HepG2 (cell line): ENCODE measurements around the gene SEC14L5. TPM values are rescaled to one million over a fixed set of nuclear protein-coding genes. Genes with fewer than 3 reads are reported as not detected.

Experiments
- ARID5B ChIP-seq: IDR thresholded peaks from 2 replicates; pipeline ENCODE4 v1.4.0; 2020; ENCODE audit warnings: mild to moderate bottlenecking, missing genetic modification reagents
- ARNT2 ChIP-seq: sonication (generic); formaldehyde crosslinking; IDR thresholded peaks from 2 replicates; pipeline ENCODE4 v1.8.0; 2022; ENCODE audit warnings: mild to moderate bottlenecking, low read depth, missing genetic modification reagents, moderate library complexity
- HOXD1 ChIP-seq: sonication (generic); formaldehyde crosslinking; IDR thresholded peaks from 2 replicates; pipeline ENCODE4 v1.5.0; 2020; ENCODE audit warnings: missing genetic modification reagents
- MAF1 ChIP-seq: sonication (generic); formaldehyde crosslinking; IDR thresholded peaks from 2 replicates; pipeline ENCODE4 v1.5.0; 2020; ENCODE audit warnings: missing genetic modification reagents, borderline replicate concordance
- MBNL3 ChIP-seq: fragments of 250-450 bp; sonication (Bioruptor Pico); conservative IDR thresholded peaks from 2 replicates; pipeline ENCODE4 v1.8.0; 2022; ENCODE audit warnings: mild to moderate bottlenecking, inconsistent platforms
- MLLT10 ChIP-seq: sonication (generic); formaldehyde crosslinking; IDR thresholded peaks from 2 replicates; pipeline ENCODE4 v1.4.0; 2020; ENCODE audit warnings: missing genetic modification reagents
- RNF2 ChIP-seq: fragments of 450-650 bp; conservative IDR thresholded peaks from 2 replicates; pipeline ENCODE4 v1.6.1; 2016; ENCODE audit warnings: low read depth
- SP1 ChIP-seq, 2 experiments: fragments of 450-650 bp in 1 of 2; sonication (generic) in 1 of 2; formaldehyde crosslinking in 1 of 2; IDR thresholded peaks; 2 replicates each; pipeline versions ENCODE4 v1.4.0 to v1.6.1; 2016 to 2020; ENCODE audit warnings: missing genetic modification reagents in 1 of 2
- ZBTB25 ChIP-seq: IDR thresholded peaks from 2 replicates; pipeline ENCODE4 v1.6.1; 2018; ENCODE audit warnings: missing genetic modification reagents
- ZBTB4 ChIP-seq: sonication (generic); formaldehyde crosslinking; IDR thresholded peaks from 2 replicates; pipeline ENCODE4 v1.4.0; 2020; ENCODE audit warnings: missing genetic modification reagents, mild to moderate bottlenecking, borderline replicate concordance
- ZNF101 ChIP-seq: sonication (generic); formaldehyde crosslinking; IDR thresholded peaks from 2 replicates; pipeline ENCODE4 v1.4.0; 2020; ENCODE audit warnings: mild to moderate bottlenecking, low read depth, missing genetic modification reagents, borderline replicate concordance
- ZNF333 ChIP-seq: sonication (generic); formaldehyde crosslinking; IDR thresholded peaks from 2 replicates; pipeline ENCODE4 v1.4.0; 2020; ENCODE audit warnings: mild to moderate bottlenecking, missing genetic modification reagents, borderline replicate concordance
- ZNF335 ChIP-seq: sonication (generic); formaldehyde crosslinking; IDR thresholded peaks from 2 replicates; pipeline ENCODE4 v1.4.0; 2020; ENCODE audit warnings: missing genetic modification reagents
- ZNF552 ChIP-seq: sonication (generic); formaldehyde crosslinking; IDR thresholded peaks from 2 replicates; pipeline ENCODE4 v1.9.0; 2022; ENCODE audit warnings: missing genetic modification reagents, mild to moderate bottlenecking, borderline replicate concordance
- ZNF557 ChIP-seq: sonication (generic); formaldehyde crosslinking; IDR thresholded peaks from 2 replicates; pipeline ENCODE4 v1.4.0; 2020; ENCODE audit warnings: missing genetic modification reagents
- ZNF572 ChIP-seq: sonication (generic); formaldehyde crosslinking; IDR thresholded peaks from 2 replicates; pipeline ENCODE4 v1.5.1; 2020; ENCODE audit warnings: mild to moderate bottlenecking, missing genetic modification reagents
- ZNF598 ChIP-seq: sonication (generic); formaldehyde crosslinking; IDR thresholded peaks from 2 replicates; pipeline ENCODE4 v1.5.1; 2020; ENCODE audit warnings: mild to moderate bottlenecking, missing genetic modification reagents, borderline replicate concordance
- ZNF770 ChIP-seq: sonication (generic); formaldehyde crosslinking; IDR thresholded peaks from 2 replicates; pipeline ENCODE4 v1.5.0; 2020; ENCODE audit warnings: mild to moderate bottlenecking, missing genetic modification reagents
- ZNF816 ChIP-seq: sonication (generic); formaldehyde crosslinking; IDR thresholded peaks from 2 replicates; pipeline ENCODE4 v1.8.0; 2022; ENCODE audit warnings: missing genetic modification reagents, mild to moderate bottlenecking, borderline replicate concordance
- polyA plus RNA-seq, 8 experiments: library from polyadenylated mRNA; depleted of rRNA in 3 of 8; stranded (reverse) in 7 of 8; unstranded in 1 of 8; fragments of >200 nt; fragmentation: Illumina TruSeq in 4 of 8; extraction: Trizol in 4 of 8; gene quantifications; 2 replicates each; pipeline versions ENCODE4 v1.2.1 to v1.2.3, GENCODE V29; 2011 to 2016; ENCODE audit warnings: low read depth in 4 of 8, missing spikeins in 1 of 8, mixed read lengths in 1 of 8; ENCODE audit not compliant: insufficient read depth in 1 of 8
- total RNA-seq, 5 experiments: library from RNA; depleted of rRNA; stranded (reverse); fragments of >200 nt; fragmentation: Illumina TruSeq; extraction: Trizol; gene quantifications; 2 replicates each; pipeline ENCODE4 v1.2.3, GENCODE V29; 2016; ENCODE audit warnings: low read depth in 1 of 5

The SEC14L5 gene
- total and polyA plus RNA-seq, 2 of the 13 experiments (the other 11 are each of a cell fraction or from before 2014, with no cell fraction given): 0.40 to 0.42 TPM

GRCh38 chr16:4936181-4936990 is 21.7 kb upstream of the SEC14L5 start (continued):
- TF ChIP-seq MAF1 (CRISPR knock-in tag) (no peak), ZNF598 (CRISPR knock-in tag) (no peak), SP1 (IDR thresholded peaks at IDR 0.05) (no peak), SP1 (CRISPR knock-in tag; IDR thresholded peaks at IDR 0.05) (no peak), ZNF335 (no peak), ARID5B (CRISPR knock-in tag) (no peak), ZNF816 (CRISPR knock-in tag) (peak; percentile 92), ZNF572 (no peak), ZBTB4 (no peak), MLLT10 (CRISPR knock-in tag) (no peak), MBNL3 (CRISPR knock-in tag) (no peak), ZNF552 (no peak), ZNF770 (no peak), ZNF101 (no peak), HOXD1 (CRISPR knock-in tag) (peak; percentile 57; the same call in 1 of the 2 replicates), ZNF333 (CRISPR knock-in tag) (no peak), RNF2 (no peak), ARNT2 (CRISPR knock-in tag) (no peak), ZNF557 (CRISPR knock-in tag) (peak; percentile 69; the same call in 1 of the 2 replicates), ZBTB25 (CRISPR knock-in tag) (no peak)
